ENCODE measurements around the gene TMEM132A. TPM values are rescaled to one million over a fixed set of nuclear protein-coding genes. Genes with fewer than 3 reads are reported as not detected.

The TMEM132A gene
- total RNA-seq, 4 donors from 2014 or later, result 1.8 to 7.0 (median 3.5) TPM

GRCh38 chr11:60900673-60901404 lies 23.4 kb upstream of the TMEM132A start:
- in situ Hi-C loops (cut with MboI; ENCODE audit: low pct_ligation_motif_present in 1 of 4, low pct_unique_long_range_greater_than_20kb in 1 of 4, low sequenced_read_pairs in 3 of 4) (no loop called here), intact Hi-C loops (cut with DNase I; ENCODE audit: low total_unique reads) (no loop called here)
- H3K4me1 ChIP-seq, result peaks cover 9 to 24% (median 17%) of the 10 kb centered on the region in 4 donors
- H3K4me3 ChIP-seq, result no peak overlapping the region
- no peak overlapping the region for H3K27ac ChIP-seq
- WGBS, 2 donors (ENCODE audit: low coverage in 1 of 2), result 60 to 84% methylated on average over 1 to 13 of the region's 13 CpGs
- TF ChIP-seq EP300 (IDR thresholded peaks at IDR 0.05; ENCODE audit: low read depth), result no peak
- TF ChIP-seq CTCF (IDR thresholded peaks at IDR 0.05), result no peak
- no peak for TF ChIP-seq POLR2A (IDR thresholded peaks at IDR 0.05)
- no peak for TF ChIP-seq POLR2AphosphoS5 (IDR thresholded peaks at IDR 0.05)
- no peak for DNase-seq
- no peaks in the 10 kb centered on the region for H3K9me3 ChIP-seq
- peaks cover 0 to 54% (median 25%) of the 10 kb centered on the region in 4 donors for H3K36me3 ChIP-seq
- no peaks in the 10 kb centered on the region for H3K27me3 ChIP-seq

DNA sequence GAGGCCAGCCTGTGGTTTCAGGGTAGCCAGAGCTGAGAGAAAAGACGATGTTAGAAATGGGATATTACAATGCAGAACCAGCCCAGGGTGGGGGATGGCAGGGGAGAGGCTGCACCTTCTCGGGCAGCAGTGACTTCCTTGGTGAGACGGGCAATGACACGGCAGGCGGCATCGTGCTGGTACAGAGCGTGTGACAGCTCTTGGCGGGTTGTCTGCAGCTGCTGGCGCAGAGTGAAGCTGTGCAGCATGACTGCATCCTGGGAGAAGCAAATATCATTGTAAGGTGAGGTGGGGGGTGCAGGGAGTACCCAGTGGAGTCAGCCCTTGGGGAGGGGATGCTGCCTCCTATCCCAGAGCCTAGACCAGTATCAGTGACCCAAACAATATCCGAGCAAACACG lies 21.6 kb upstream of the TMEM132A start:
- Histone ChIP-seq H3K36me3 (peaks cover 0 to 38% (median 19%) of the 10 kb centered on the region in 4 donors), H3K9me3 (no peaks in the 10 kb centered on the region), H3K27ac (no peak overlapping the region), H3K27me3 (no peaks in the 10 kb centered on the region), H3K4me3 (no peak overlapping the region), H3K4me1 (peaks cover 9 to 31% (median 20%) of the 10 kb centered on the region in 4 donors)
- intact Hi-C loops (cut with DNase I; ENCODE audit: low total_unique reads) (no loop called here), in situ Hi-C loops (cut with MboI; ENCODE audit: low pct_ligation_motif_present in 1 of 4, low pct_unique_long_range_greater_than_20kb in 1 of 4, low sequenced_read_pairs in 3 of 4) (no loop called here)
- no peak for DNase-seq
- TF ChIP-seq CTCF (IDR thresholded peaks at IDR 0.05), result no peak
- no peak for TF ChIP-seq POLR2AphosphoS5 (IDR thresholded peaks at IDR 0.05)
- TF ChIP-seq POLR2A (IDR thresholded peaks at IDR 0.05), result no peak
- no peak for TF ChIP-seq EP300 (IDR thresholded peaks at IDR 0.05; ENCODE audit: low read depth)
- WGBS, 2 donors (ENCODE audit: low coverage in 1 of 2), result 76 to 94% methylated on average over 3 to 11 of the region's 11 CpGs

DNA sequence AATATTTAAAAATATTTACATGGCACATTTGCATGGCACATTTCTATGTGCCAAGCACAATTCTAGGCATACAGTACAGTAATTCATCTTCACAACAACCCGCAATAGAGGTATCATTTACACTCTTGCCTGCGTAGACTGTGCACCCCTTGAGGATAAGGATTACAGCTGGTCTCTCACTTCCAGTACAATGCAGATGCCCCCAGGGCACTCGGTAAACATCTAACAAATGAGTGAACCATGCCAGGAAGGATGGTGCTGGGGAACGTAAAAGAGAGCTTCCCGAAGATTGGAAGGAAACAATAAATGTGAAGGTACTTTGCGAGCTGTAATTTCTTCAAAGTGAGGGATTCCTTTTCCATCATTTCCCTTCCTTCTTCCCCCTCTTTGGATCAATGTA lies 19.2 kb upstream of the TMEM132A start:
- Histone ChIP-seq H3K4me3 (peak overlapping the region in 3 of 4 donors; percentile 81 to 89 (median 89)), H3K36me3 (peaks cover 0 to 23% (median 11%) of the 10 kb centered on the region in 4 donors), H3K9me3 (no peaks in the 10 kb centered on the region), H3K27me3 (no peaks in the 10 kb centered on the region), H3K4me1 (peaks cover 9 to 31% (median 20%) of the 10 kb centered on the region in 4 donors), H3K27ac (peak overlapping the region; percentile 96 to 99 (median 98))
- in situ Hi-C loops (cut with MboI; ENCODE audit: low pct_ligation_motif_present in 1 of 4, low pct_unique_long_range_greater_than_20kb in 1 of 4, low sequenced_read_pairs in 3 of 4), result no loop called here
- 14 to 33% methylated on average over 3 to 6 of the region's 6 CpGs for WGBS, 2 donors (ENCODE audit: low coverage in 1 of 2)
- intact Hi-C loops (cut with DNase I; ENCODE audit: low total_unique reads), result no loop called here
- no peak for DNase-seq
- TF ChIP-seq CTCF (IDR thresholded peaks at IDR 0.05) (no peak), EP300 (IDR thresholded peaks at IDR 0.05; ENCODE audit: low read depth) (no peak), POLR2A (IDR thresholded peaks at IDR 0.05) (no peak), POLR2AphosphoS5 (IDR thresholded peaks at IDR 0.05) (no peak)

DNA sequence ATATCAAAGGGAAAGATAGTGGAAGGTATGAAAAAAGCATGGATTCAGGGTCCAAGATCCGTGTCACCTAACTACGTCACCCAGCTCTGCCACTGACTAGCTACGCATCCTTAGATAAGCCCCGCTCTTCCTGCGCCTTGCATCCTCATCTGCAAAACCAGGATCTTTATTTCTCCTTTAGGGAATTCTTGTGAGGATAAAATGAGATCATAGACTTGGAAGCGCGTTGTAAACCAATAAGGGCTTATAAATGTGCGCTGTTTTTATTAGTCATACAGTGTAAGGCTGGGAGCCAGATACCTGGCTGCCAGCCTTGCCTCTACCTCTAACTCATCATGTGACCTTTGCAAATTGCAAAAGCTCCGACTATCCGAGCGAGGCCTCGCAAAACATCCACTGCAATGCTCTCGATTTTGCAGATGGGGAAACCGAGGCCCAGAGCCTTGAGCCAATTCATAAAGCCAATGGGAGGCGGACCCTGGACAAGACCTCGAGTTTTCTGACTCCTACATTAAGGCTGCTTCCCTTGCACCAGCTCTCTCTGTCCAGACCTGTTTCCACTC lies 18.6 kb upstream of the TMEM132A start:
- WGBS, 2 donors (ENCODE audit: low coverage in 1 of 2), result 0 to 3% methylated on average over 4 to 16 of the region's 16 CpGs
- no peak for DNase-seq
- no peaks in the 10 kb centered on the region for H3K27me3 ChIP-seq

More for the DNA sequence above, 18.6 kb upstream of the TMEM132A start:
- H3K27ac ChIP-seq, result peak overlapping the region; percentile 96 to 99 (median 98)
- peaks cover 0 to 18% (median 8%) of the 10 kb centered on the region in 4 donors for H3K36me3 ChIP-seq
- H3K9me3 ChIP-seq, result no peaks in the 10 kb centered on the region
- no peak for TF ChIP-seq POLR2A (IDR thresholded peaks at IDR 0.05)
- no peak for TF ChIP-seq CTCF (IDR thresholded peaks at IDR 0.05)
- TF ChIP-seq POLR2AphosphoS5 (IDR thresholded peaks at IDR 0.05), result no peak
- TF ChIP-seq EP300 (IDR thresholded peaks at IDR 0.05; ENCODE audit: low read depth), result no peak
- H3K4me3 ChIP-seq, result peak overlapping the region; percentile 66 to 89 (median 85)
- peaks cover 9 to 31% (median 20%) of the 10 kb centered on the region in 4 donors for H3K4me1 ChIP-seq
- intact Hi-C loops (cut with DNase I; ENCODE audit: low total_unique reads), result no loop called here
- in situ Hi-C loops (cut with MboI; ENCODE audit: low pct_ligation_motif_present in 1 of 4, low pct_unique_long_range_greater_than_20kb in 1 of 4, low sequenced_read_pairs in 3 of 4), result no loop called here

Measured in transverse colon (tissue), 4 donors.